ENCODE results near the gene ARPC1A.

GRCh38 chr7:99310004-99310403 is 15.7 kb upstream of the ARPC1A start:
- TF ChIP-seq REST (IDR thresholded peaks at IDR 0.05; ENCODE audit: insufficient read depth in 1 of 2, low read depth in 2 of 2, low read length in 2 of 2) (no peak), POLR2AphosphoS5 (IDR thresholded peaks at IDR 0.05; ENCODE audit: low read depth, low read length) (no peak), TAF1 (IDR thresholded peaks at IDR 0.05; ENCODE audit: borderline replicate concordance, insufficient read depth, low read length) (no peak), SIN3A (IDR thresholded peaks at IDR 0.05; ENCODE audit: borderline replicate concordance, insufficient read depth, low read length) (no peak), FOXP2 (optimal IDR thresholded peaks at IDR 0.05; ENCODE audit: borderline replicate concordance, extremely low read depth, extremely low read length, insufficient read depth) (no peak)
